Thyroid gland (tissue), 4 donors: ENCODE results near the gene BMP6.

ENCODE experiments used
- CTCF ChIP-seq, 6 experiments: fragments of 200-600 bp in 3 of 6; fragments of 450-650 bp in 3 of 6; sonication (generic) in 3 of 6; IDR thresholded peaks; one replicate each; pipeline ENCODE4 v1.5.1; 2016 to 2019; ENCODE audit warnings: antibody characterized with exemption in 6 of 6, mild to moderate bottlenecking in 2 of 6, inconsistent platforms in 1 of 6, moderate library complexity in 1 of 6
- POLR2A ChIP-seq, 2 donors: fragments of 450-650 bp; IDR thresholded peaks; one replicate each; pipeline ENCODE4 v1.6.1; 2017; ENCODE audit warnings: antibody characterized with exemption in 2 of 2, mild to moderate bottlenecking in 2 of 2, moderate library complexity in 1 of 2

- TF ChIP-seq POLR2A (IDR thresholded peaks at IDR 0.05) (no peak), CTCF (IDR thresholded peaks at IDR 0.05) (no peak)
Measured at GRCh38 chr6:7677229-7677628, 48.7 kb upstream of the BMP6 start.
